ENCODE results near the gene TNKS1BP1. TPM values are rescaled to one million over a fixed set of nuclear protein-coding genes. Genes with fewer than 3 reads are reported as not detected.

TNKS1BP1 gene
- total and polyA plus RNA-seq, 2 experiments from 2014 or later: 64.2 to 72.2 TPM

- no peak overlapping the region for H3K27ac Mint-ChIP-seq
- Histone ChIP-seq H3K36me3 (ENCODE audit: insufficient read depth) (peaks cover under 1% of the 10 kb centered on the region; the same call in 1 of the 2 replicates), H3K4me3 (no peak overlapping the region), H3F3A (replicated peaks; ENCODE audit: low read depth) (no peaks in the 10 kb centered on the region), H3K79me2 (replicated peaks; ENCODE audit: insufficient read depth) (no peaks in the 10 kb centered on the region), H4K20me1 (replicated peaks; ENCODE audit: insufficient read depth) (no peaks in the 10 kb centered on the region), H2AFZ (no peak overlapping the region), H3K27ac (ENCODE audit: low read depth) (no peak overlapping the region), H3K4me1 (ENCODE audit: insufficient read depth) (peaks cover 22% of the 10 kb centered on the region), H3K4me2 (no peak overlapping the region), H3K9me2 (ENCODE audit: insufficient read depth) (peaks cover 12% of the 10 kb centered on the region), H3K27me3 (ENCODE audit: insufficient read depth) (0 out of 2 replicates have a peak, but pooled peaks cover 4% of the 10 kb centered on the region)
- H3K4me3 Mint-ChIP-seq: no peak overlapping the region
- TF ChIP-seq EZH2 (IDR thresholded peaks at IDR 0.05; ENCODE audit: low read depth, unreplicated experiment) (no peak), CREB1 (CRISPR knock-in tag; IDR thresholded peaks at IDR 0.05; ENCODE audit: low read depth) (no peak), REST (IDR thresholded peaks at IDR 0.05; ENCODE audit: unreplicated experiment) (no peak), ZNF114 (CRISPR knock-in tag; IDR thresholded peaks at IDR 0.05) (no peak), EZH2phosphoT487 (IDR thresholded peaks at IDR 0.05; ENCODE audit: unreplicated experiment) (no peak), STAT1 (IDR thresholded peaks at IDR 0.05; ENCODE audit: unreplicated experiment) (no peak), ZNF331 (CRISPR knock-in tag; IDR thresholded peaks at IDR 0.05; ENCODE audit: low read depth) (no peak), ZNF462 (CRISPR knock-in tag; IDR thresholded peaks at IDR 0.05) (no peak), JUNB (IDR thresholded peaks at IDR 0.05; ENCODE audit: unreplicated experiment) (no peak), ETS1 (IDR thresholded peaks at IDR 0.05) (no peak), POLR2AphosphoS5 (IDR thresholded peaks at IDR 0.05; ENCODE audit: low read depth) (no peak), NANOG (IDR thresholded peaks at IDR 0.05; ENCODE audit: borderline replicate concordance) (no peak), CTCF (conservative IDR thresholded peaks at IDR 0.05; ENCODE audit: low read depth in 2 of 2) (no peak)
- H3K9me3 Mint-ChIP-seq: peaks cover 28% of the 10 kb centered on the region
- H3K36me3 Mint-ChIP-seq (ENCODE audit: low read depth): peaks cover 12% of the 10 kb centered on the region
- H3K27me3 Mint-ChIP-seq (ENCODE audit: insufficient read depth, low read depth, poor library complexity): peaks cover 6% of the 10 kb centered on the region
- no peak for DNase-seq (ENCODE audit: low spot score)
- ATAC-seq: no peak
- H3K4me1 Mint-ChIP-seq: peaks cover 19% of the 10 kb centered on the region
These were observed 48.4 kb downstream of the TNKS1BP1 start for GRCh38 chr11:57276169-57276970.

Data from GM23338 (cell line).